Type B pancreatic cell (in vitro differentiated cells): ENCODE results near the gene LAG3. TPM values are rescaled to one million over a fixed set of nuclear protein-coding genes. Genes with fewer than 3 reads are reported as not detected.

Experiments
- DNase-seq: peaks from one replicate; pipeline ENCODE4 v3.0.0; 2021; ENCODE audit warnings: mixed read lengths; ENCODE audit not compliant: unreplicated experiment; ENCODE audit errors: extremely low spot score
- H3K27ac Mint-ChIP-seq: 2 replicates; pipeline ENCODE4 v1.8.0; 2021; ENCODE audit warnings: mild to moderate bottlenecking, mixed read lengths
- H3K27me3 Mint-ChIP-seq: 2 replicates; pipeline ENCODE4 v1.8.0; 2021; ENCODE audit warnings: mixed read lengths
- H3K36me3 Mint-ChIP-seq: 2 replicates; pipeline ENCODE4 v1.8.0; 2021; ENCODE audit warnings: mixed read lengths
- H3K4me1 Mint-ChIP-seq: one replicate; pipeline ENCODE4 v1.8.0; 2021; ENCODE audit warnings: mixed read lengths; ENCODE audit not compliant: unreplicated experiment
- H3K4me3 Mint-ChIP-seq: 2 replicates; pipeline ENCODE4 v1.8.0; 2021; ENCODE audit warnings: mild to moderate bottlenecking, mixed read lengths
- H3K9me3 Mint-ChIP-seq: 2 replicates; pipeline ENCODE4 v1.8.0; 2021; ENCODE audit warnings: mixed read lengths
- total RNA-seq: library from RNA; stranded (reverse); gene quantifications from 2 replicates; pipeline ENCODE4 v1.2.1, GENCODE V29; 2021; ENCODE audit warnings: low replicate concordance
- TF ChIP-seq, protein P1 (sequence below): fragments of 200-600 bp; sonication (generic); conservative IDR thresholded peaks from 2 replicates; pipeline ENCODE4 v1.5.0; 2021; ENCODE audit warnings: antibody characterized with exemption, mild to moderate bottlenecking

LAG3 gene
- total RNA-seq, 1 donor from 2014 or later: 2.6 TPM

DNA sequence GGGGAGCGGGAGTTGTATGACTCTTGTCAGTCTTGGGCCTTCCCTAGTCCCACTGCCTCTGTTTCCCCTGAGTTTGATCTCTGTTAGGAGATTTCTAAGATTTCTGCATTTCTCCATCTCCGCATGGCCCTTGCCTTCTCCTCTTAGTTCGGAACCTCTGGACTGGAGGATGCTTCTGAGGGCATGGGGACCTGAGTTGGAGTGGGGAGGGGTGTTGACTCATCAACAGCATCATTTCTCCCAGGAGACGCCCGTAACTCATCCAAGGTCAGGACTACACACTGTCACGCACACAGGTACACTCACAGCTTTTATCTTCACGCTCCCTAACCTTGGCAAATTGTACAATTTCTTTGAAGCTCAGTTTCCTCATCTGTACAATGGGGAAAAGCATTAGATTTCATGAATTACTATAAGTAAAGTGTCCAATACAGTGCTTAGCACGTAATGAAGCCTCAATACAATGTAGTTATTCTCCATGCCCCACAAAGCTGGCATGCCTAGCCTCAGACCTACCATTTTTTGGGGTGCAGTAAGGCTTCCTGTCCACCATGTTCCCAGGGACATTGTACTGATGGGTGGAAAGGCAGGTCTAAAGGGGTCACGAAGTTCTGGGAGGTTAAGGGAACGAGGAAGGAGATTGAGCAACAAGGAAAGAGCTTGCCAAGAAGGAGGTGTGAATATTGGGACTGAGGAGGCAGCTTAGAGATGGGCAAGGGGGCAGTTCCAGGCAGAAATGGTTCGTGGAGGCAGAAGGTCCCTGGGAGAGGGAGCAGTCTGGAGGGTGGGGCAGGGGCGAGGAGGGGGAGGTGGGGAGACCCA, 600 bp upstream of the LAG3 start:
- DNase-seq: no peak
- peaks cover 29% of the 10 kb centered on the region for H3K4me1 Mint-ChIP-seq
- no peaks in the 10 kb centered on the region for H3K9me3 Mint-ChIP-seq
- peak overlapping the region; percentile 30 for H3K27ac Mint-ChIP-seq
- TF ChIP-seq, protein P1, sequence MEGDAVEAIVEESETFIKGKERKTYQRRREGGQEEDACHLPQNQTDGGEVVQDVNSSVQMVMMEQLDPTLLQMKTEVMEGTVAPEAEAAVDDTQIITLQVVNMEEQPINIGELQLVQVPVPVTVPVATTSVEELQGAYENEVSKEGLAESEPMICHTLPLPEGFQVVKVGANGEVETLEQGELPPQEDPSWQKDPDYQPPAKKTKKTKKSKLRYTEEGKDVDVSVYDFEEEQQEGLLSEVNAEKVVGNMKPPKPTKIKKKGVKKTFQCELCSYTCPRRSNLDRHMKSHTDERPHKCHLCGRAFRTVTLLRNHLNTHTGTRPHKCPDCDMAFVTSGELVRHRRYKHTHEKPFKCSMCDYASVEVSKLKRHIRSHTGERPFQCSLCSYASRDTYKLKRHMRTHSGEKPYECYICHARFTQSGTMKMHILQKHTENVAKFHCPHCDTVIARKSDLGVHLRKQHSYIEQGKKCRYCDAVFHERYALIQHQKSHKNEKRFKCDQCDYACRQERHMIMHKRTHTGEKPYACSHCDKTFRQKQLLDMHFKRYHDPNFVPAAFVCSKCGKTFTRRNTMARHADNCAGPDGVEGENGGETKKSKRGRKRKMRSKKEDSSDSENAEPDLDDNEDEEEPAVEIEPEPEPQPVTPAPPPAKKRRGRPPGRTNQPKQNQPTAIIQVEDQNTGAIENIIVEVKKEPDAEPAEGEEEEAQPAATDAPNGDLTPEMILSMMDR: no peak
- peaks cover 59% of the 10 kb centered on the region for H3K27me3 Mint-ChIP-seq
- peak overlapping the region; percentile 38 for H3K4me3 Mint-ChIP-seq
- H3K36me3 Mint-ChIP-seq: peaks cover 23% of the 10 kb centered on the region

DNA sequence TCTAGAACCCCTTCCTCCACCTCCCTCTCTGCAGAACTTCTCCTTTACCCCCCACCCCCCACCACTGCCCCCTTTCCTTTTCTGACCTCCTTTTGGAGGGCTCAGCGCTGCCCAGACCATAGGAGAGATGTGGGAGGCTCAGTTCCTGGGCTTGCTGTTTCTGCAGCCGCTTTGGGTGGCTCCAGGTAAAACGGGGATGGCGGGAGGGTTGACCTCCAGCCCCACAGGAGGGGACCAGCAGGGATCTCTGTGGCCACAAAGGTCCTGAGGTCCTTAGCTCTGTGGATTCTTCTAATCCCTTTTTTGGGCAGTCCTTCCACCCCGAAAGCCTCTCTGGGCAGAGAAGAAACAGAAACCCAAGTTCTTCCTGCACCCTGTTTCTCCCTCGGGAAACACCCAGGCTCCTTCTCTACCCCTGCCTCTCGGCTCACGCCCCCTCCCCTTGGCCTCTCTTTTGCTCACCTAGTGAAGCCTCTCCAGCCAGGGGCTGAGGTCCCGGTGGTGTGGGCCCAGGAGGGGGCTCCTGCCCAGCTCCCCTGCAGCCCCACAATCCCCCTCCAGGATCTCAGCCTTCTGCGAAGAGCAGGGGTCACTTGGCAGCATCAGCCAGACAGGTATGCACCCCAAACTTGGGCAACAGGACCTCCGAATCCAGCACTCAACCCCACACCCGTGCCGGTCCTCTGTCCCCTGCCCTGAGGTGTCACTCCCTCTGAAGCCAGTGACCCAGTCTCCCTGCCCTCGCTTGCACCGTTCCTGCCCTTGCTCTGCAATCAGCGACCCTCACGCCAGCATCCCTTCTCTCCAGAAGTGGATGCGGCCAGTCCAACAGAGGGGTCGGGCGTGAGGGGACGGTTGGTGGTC, 638 bp downstream of the LAG3 start:
- Mint-ChIP-seq H3K36me3 (peaks cover 20% of the 10 kb centered on the region), H3K27me3 (peaks cover 66% of the 10 kb centered on the region), H3K27ac (no peak overlapping the region), H3K4me1 (peaks cover 29% of the 10 kb centered on the region), H3K4me3 (peak overlapping the region; percentile 34), H3K9me3 (no peaks in the 10 kb centered on the region)
- DNase-seq: no peak
- TF ChIP-seq, protein P1: no peak

- H3K4me1 Mint-ChIP-seq: peaks cover 29% of the 10 kb centered on the region
- H3K27ac Mint-ChIP-seq: no peak overlapping the region
- H3K9me3 Mint-ChIP-seq: no peaks in the 10 kb centered on the region
- H3K36me3 Mint-ChIP-seq: peaks cover 23% of the 10 kb centered on the region
- H3K27me3 Mint-ChIP-seq: peaks cover 74% of the 10 kb centered on the region
- no peak for DNase-seq
- H3K4me3 Mint-ChIP-seq: peak overlapping the region; percentile 34
- TF ChIP-seq, protein P1: no peak
These were observed 1.5 kb downstream of the LAG3 start for GRCh38 chr12:6773590-6774351.

DNA sequence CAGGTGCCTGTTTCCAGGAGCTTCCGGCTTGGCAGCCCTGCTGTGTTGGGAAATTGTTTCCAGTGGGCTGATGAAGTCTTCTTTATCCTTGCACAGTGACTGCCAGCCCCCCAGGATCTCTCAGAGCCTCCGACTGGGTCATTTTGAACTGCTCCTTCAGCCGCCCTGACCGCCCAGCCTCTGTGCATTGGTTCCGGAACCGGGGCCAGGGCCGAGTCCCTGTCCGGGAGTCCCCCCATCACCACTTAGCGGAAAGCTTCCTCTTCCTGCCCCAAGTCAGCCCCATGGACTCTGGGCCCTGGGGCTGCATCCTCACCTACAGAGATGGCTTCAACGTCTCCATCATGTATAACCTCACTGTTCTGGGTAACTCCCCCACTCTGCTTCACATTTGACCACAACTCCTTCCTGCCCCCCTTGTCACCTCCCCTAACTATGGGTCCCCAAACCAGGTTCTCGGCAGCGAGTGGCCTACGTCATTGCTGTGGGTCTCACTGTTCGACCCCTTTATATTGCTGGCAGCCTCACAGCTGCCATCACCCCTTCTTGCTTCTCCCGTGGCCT, 2.3 kb downstream of the LAG3 start:
- no peak overlapping the region for H3K27ac Mint-ChIP-seq
- peaks cover 23% of the 10 kb centered on the region for H3K36me3 Mint-ChIP-seq
- peaks cover 76% of the 10 kb centered on the region for H3K27me3 Mint-ChIP-seq
- H3K4me1 Mint-ChIP-seq: peaks cover 27% of the 10 kb centered on the region
- H3K4me3 Mint-ChIP-seq: peak overlapping the region; percentile 40
- no peaks in the 10 kb centered on the region for H3K9me3 Mint-ChIP-seq
- DNase-seq: no peak
- TF ChIP-seq, protein P1: no peak
